Activated gamma-delta T cell treated with anti-CD3 and anti-CD28 coated beads, Interleukin-2, amount 50 U/mL, for 16 hours (primary cell): ENCODE measurements around the gene DPRX.

Source experiments
- DNase-seq: peaks from one replicate; pipeline ENCODE4 v3.0.0-alpha.2; 2020; ENCODE audit warnings: low read depth

Gene DPRX

GRCh38 chr19:53631949-53632407, at the start of gene DPRX:
DPRX (plus strand) TSS chr19:53631999; CDS start chr19:53632107, 108 bp downstream.
- DNase-seq = no peak

GRCh38 chr19:53583181-53583580, 48.6 kb upstream of the DPRX start:
- no peak for DNase-seq

DNA sequence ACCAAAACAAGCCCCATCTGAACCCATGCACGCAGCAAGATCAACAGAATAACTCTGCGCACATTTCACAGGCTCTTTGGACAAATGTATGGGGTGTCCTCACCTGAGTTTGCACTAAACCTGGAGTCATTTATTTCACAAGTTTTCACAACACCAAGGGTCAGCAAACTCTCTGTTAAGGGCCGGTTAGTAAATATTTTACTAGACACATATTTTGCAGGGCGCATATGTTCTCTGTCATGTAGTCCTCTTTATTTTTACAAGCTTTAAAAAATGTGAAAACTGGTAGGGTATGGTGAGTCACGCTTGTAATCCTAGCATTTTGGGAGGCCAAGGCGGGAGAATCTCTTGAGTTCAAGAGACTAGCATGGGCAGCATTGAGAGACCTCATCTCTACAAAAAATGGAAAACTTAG, 45.5 kb upstream of the DPRX start:
- no peak for DNase-seq

DNA sequence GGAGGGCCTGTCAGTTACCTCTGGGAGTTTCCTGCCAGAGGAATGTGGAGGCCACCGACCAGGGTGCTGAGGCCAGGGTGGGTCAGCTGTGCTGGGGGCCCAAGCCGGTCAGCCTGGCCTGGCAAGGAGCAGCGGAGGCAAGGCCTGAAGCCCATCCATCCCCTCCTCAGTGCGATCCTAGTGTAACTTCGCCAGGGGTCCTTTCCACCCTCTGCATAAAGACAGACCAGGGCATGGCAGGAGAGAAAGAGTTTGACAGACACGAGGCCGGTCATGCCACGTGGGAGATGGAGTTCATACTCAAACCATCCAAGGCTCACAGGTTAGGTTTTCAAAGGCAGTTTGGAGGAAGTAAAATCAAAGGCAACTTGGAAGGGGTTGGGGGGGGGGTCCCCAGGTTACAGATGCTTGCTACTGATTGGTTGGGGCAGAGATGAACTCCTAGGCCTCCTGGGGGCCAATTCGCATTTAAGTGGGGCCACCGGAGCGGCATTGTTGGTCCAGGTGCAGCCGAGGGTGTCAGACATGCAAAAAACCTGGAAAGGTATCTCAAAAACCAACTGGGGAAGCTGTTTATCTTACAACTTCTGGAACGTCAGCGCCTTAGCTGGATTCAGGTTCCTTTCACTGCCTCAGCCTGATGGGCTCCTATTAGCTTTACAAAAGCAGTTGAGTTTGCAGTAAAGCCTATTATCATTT, 36.8 kb upstream of the DPRX start:
- DNase-seq = no peak

- DNase-seq = no peak
Measured at GRCh38 chr19:53595510-53595867, 36.3 kb upstream of the DPRX start.

GRCh38 chr19:53596056-53596455, 35.7 kb upstream of the DPRX start:
- DNase-seq = no peak

DNA sequence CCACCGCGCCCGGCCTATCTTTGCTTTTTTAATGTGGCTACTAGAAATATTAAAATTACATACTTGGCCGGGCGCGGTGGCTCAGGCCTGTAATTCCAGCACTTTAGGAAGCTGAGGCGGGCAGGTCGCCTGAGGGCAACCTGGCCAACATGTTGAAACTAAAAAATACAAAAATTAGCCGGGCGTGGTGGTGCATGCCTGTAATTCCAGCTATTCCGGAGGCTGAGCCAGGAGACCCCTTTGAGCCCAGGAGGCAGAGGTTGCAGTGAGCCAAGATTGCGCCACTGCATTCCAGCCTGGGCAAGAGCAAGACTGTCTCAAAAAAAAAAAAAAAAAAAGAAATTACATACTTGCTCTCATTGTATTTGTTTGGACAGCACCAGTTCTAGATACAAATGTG, 34.8 kb upstream of the DPRX start:
- DNase-seq = no peak

GRCh38 chr19:53598361-53598760, 33.4 kb upstream of the DPRX start:
- no peak for DNase-seq

- DNase-seq = no peak
Measured at GRCh38 chr19:53600217-53600616, 31.6 kb upstream of the DPRX start.

DNA sequence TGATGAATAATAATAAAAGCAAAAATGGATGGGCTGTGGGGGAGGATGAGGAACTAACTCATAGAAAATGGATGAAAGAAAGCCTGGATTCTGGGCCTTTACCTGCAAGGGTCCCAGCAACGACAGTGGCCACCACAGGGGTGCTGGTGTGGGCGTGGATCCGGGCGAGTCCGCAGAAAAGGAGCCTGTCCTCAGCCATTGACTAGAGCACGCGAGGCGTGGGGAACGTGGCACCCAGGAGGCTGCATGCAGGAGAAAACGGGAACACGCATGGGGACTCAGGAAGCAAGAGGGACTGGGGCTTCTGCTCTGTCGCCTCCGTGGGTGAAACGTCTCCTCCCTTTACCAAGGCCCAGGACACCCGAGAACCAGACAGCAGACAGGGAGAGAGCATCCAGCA, 25.8 kb upstream of the DPRX start:
- no peak for DNase-seq

DNA sequence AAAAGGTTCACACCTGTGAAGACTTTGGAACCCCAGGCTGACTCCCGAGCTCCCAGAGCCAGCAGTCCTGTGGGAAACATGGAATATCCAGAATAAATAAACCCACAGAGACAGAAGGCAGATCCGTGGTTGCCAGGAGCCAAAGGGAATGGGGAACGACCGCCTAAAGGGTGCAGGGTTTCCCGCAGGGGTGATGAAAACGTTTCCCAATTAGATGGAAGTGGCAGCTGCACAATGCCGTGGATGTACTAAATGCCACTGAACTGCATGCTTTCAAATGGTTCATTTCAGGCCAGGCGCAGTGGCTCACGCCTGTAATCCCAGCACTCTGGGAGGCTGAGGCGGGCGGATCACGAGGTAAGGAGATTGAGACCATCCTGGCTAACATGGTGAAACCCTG, 23.4 kb upstream of the DPRX start:
- DNase-seq = no peak

- DNase-seq = no peak
Measured at GRCh38 chr19:53612762-53613526, 18.9 kb upstream of the DPRX start.

DNA sequence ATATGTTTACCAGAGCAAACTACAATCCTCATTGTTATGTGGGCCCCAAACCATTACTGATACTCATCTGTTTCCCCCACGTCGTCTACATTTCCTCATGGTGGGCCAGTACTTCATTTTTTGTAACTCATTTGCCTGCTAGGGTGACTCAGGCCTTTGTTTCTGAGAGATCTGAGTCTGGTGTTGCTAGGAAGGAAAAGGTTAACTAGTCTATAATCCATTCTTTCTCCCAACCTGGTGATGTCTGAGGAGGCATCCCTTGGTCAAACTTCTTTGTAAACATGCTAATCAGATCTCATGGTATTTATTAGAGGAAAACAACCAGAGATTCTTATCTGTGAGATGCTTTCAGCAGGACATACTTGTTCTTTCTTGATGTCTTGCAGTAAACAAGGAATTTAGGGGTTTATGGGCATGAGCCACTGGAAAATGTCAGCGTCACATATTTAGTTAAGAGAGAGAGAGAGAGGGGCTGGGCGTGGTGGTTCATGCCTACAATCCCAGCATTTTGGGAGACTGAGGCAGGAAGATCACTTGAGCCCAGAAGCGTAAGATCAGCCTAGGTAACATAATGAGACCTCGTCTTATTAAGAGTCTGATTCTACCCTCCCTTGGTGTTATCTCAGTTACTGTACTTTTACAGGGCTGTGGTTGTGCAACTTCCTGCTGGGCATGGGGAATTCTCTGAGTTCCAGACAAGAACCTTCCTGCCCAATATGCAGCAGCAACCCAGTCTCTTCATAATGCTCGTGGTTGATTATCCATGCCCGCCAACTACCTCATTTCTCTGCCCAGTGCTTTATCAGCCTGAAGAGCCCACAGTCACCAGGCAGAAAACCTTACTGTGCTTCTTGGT, 9.7 kb upstream of the DPRX start:
- DNase-seq = no peak

DNA sequence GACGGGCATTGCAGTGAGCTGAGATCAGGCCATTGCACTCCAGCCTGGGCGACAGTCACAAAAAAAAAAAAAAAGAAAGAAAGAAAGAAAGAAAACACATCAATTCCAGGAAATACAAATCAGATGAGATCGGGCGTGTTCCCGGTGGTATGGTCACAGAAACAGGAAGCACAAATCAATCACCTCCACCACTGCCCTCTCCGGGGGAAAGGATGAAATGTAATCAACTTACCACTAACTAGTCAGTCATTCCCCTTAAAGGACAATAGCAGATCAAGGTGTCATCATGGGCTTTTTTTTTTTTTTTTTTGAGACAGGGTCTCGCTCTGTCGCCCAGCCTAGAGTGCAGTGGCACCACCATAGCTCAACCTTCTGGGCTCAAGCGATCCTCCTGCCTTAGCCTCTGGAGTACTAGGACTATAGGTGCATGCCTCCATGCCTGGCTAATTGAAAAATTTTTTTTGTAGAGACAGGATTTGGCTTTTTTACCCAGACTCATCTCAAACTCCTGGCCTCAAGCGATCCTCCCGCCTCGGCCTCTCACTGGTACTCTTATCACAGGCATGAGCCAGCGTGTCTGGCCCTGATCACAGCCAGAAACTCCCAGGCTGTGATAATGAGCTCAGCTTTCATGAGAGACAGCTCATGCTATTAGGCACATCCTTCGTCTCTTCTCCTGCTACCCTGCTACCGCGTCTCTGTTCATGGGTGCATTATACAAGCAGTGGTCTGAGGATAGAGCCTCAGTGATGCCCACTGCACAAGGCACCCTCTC, 6.8 kb upstream of the DPRX start:
- DNase-seq = no peak

GRCh38 chr19:53626486-53626885, 5.3 kb upstream of the DPRX start:
- no peak for DNase-seq

- no peak for DNase-seq
Measured at GRCh38 chr19:53626976-53627375, 4.8 kb upstream of the DPRX start.

DNA sequence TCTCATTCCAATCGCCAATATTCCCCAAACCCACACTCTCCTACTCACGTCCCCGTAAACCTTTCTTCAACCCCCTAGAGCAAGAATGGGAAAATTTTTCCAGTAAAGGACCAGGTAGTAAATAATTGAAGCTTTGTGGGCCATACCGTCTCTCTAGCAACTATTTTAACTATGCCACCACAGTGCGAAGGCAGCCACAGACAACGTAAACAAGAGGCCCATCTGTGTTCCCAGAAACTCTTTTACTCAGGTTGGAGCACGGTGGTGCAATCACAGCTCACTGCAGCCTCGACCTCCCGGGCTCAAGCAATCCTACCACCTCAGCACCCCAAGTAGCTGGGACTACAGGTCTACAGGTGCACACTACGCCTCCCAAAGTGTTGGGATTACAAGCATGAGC, 3.0 kb downstream of the DPRX start:
- DNase-seq = no peak

DNA sequence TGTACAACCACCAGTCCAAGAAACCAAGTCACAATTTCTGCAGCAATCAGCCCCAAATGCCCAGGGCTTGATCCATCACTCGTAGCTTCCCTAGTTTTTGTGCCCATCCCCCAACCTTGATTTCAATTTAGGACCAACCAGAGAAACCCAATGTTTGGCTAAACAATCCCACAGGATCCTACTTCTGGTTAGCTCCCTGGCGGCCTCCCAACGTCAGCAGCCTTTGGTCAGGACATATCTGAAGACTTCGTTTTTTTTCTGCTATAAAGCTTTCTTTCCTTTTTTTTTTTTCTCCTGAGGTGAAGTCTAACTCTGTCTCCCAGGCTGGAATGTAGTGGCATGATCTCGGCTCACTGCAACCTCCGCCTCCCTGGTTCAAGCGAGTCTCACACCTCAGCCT, 7.7 kb downstream of the DPRX start:
- no peak for DNase-seq

- DNase-seq = no peak
Measured at GRCh38 chr19:53642381-53643099, 10.7 kb downstream of the DPRX start.

GRCh38 chr19:53644061-53644816, 12.4 kb downstream of the DPRX start:
- no peak for DNase-seq

- no peak for DNase-seq
Measured at GRCh38 chr19:53646144-53646543, 14.3 kb downstream of the DPRX start.
